ENCODE measurements around the gene HS6ST2. TPM values are rescaled to one million over a fixed set of nuclear protein-coding genes. Genes with fewer than 3 reads are reported as not detected.

The HS6ST2 gene
- total RNA-seq, 1 donor: not detected

DNA sequence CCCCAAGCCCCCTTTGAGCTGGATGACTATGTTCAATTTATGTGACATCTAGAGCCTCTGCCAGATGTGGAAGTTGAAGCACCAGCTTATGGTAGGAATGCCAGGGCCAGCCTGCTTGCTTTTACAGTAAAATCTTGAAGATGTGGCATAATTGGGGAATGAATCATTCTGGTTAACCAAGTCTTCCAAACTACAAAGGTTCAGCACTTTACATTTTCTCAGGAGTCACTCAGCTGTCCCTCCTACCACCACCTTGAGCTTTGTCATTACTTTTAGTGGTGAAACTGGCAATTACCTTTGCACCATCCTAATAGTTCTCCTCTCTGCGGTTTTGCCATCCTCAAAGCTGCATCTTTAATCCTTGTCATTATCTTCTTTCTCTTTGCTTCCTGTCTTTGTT is 172.2 kb downstream of the HS6ST2 start:
- no peak for TF ChIP-seq CTCF (IDR thresholded peaks at IDR 0.05; ENCODE audit: extremely low read depth, low read depth, low read length)
- no peak overlapping the region for H3K4me2 ChIP-seq (ENCODE audit: insufficient read depth, low read length)
- H3K4me3 ChIP-seq (ENCODE audit: insufficient read depth, low read length): no peak overlapping the region
- no peaks in the 10 kb centered on the region for H3K79me2 ChIP-seq (ENCODE audit: insufficient read depth, low read length)
- no peak overlapping the region for H2AFZ ChIP-seq (ENCODE audit: low read length)
- H3K27me3 ChIP-seq (ENCODE audit: insufficient read depth, low read length): peaks cover 3% of the 10 kb centered on the region
- no peaks in the 10 kb centered on the region for H4K20me1 ChIP-seq (ENCODE audit: insufficient read depth, low read length)
- no peak overlapping the region for H3K27ac ChIP-seq (ENCODE audit: low read depth, low read length)
- H3K4me1 ChIP-seq (ENCODE audit: insufficient read depth, low read length): no peaks in the 10 kb centered on the region
- DNase-seq (ENCODE audit: insufficient read length, low spot score, missing footprints): no peak
- H3K36me3 ChIP-seq (ENCODE audit: insufficient read depth, low read length): no peaks in the 10 kb centered on the region
- no peaks in the 10 kb centered on the region for H3K9me3 ChIP-seq (ENCODE audit: low read depth, low read length)

DNA sequence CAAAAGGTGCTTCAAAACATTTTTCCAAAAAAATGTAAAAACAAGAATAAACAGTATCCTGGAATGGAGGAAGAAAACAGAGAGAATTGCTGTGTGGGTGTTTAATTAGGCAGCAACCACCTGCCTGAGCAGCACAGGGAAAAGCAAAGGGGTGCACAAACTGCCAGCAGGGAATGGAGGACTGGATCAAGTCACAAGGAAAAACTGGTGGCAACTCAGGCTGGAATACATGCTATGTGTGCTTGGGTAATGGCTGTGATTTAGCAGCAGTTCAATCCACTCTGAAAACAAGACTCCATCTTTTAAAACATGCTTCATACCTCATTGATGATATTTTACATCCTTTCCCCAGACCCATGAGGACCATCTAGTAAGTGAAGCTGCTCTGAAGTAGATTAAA is 179.5 kb downstream of the HS6ST2 start:
- no peak overlapping the region for H3K27ac ChIP-seq (ENCODE audit: low read depth, low read length)
- H4K20me1 ChIP-seq (ENCODE audit: insufficient read depth, low read length): no peaks in the 10 kb centered on the region
- no peak for TF ChIP-seq CTCF (IDR thresholded peaks at IDR 0.05; ENCODE audit: extremely low read depth, low read depth, low read length)
- no peaks in the 10 kb centered on the region for H3K36me3 ChIP-seq (ENCODE audit: insufficient read depth, low read length)
- no peak overlapping the region for H2AFZ ChIP-seq (ENCODE audit: low read length)
- no peaks in the 10 kb centered on the region for H3K79me2 ChIP-seq (ENCODE audit: insufficient read depth, low read length)
- H3K9me3 ChIP-seq (ENCODE audit: low read depth, low read length): no peaks in the 10 kb centered on the region
- H3K27me3 ChIP-seq (ENCODE audit: insufficient read depth, low read length): peaks cover 10% of the 10 kb centered on the region
- DNase-seq (ENCODE audit: insufficient read length, low spot score, missing footprints): no peak
- H3K4me3 ChIP-seq (ENCODE audit: insufficient read depth, low read length): no peak overlapping the region
- no peaks in the 10 kb centered on the region for H3K4me1 ChIP-seq (ENCODE audit: insufficient read depth, low read length)
- H3K4me2 ChIP-seq (ENCODE audit: insufficient read depth, low read length): no peak overlapping the region

GRCh38 chrX:132776486-132777210 is 181.8 kb downstream of the HS6ST2 start:
- H3K9me3 ChIP-seq (ENCODE audit: low read depth, low read length): no peaks in the 10 kb centered on the region
- H3K4me2 ChIP-seq (ENCODE audit: insufficient read depth, low read length): no peak overlapping the region
- no peaks in the 10 kb centered on the region for H3K4me1 ChIP-seq (ENCODE audit: insufficient read depth, low read length)
- H3K27me3 ChIP-seq (ENCODE audit: insufficient read depth, low read length): peaks cover 7% of the 10 kb centered on the region
- no peaks in the 10 kb centered on the region for H3K79me2 ChIP-seq (ENCODE audit: insufficient read depth, low read length)
- no peak overlapping the region for H3K27ac ChIP-seq (ENCODE audit: low read depth, low read length)
- no peak for DNase-seq (ENCODE audit: insufficient read length, low spot score, missing footprints)
- no peak for TF ChIP-seq CTCF (IDR thresholded peaks at IDR 0.05; ENCODE audit: extremely low read depth, low read depth, low read length)
- H2AFZ ChIP-seq (ENCODE audit: low read length): no peak overlapping the region
- no peaks in the 10 kb centered on the region for H4K20me1 ChIP-seq (ENCODE audit: insufficient read depth, low read length)
- H3K36me3 ChIP-seq (ENCODE audit: insufficient read depth, low read length): no peaks in the 10 kb centered on the region
- H3K4me3 ChIP-seq (ENCODE audit: insufficient read depth, low read length): no peak overlapping the region

GRCh38 chrX:132775263-132775823 is 183.1 kb downstream of the HS6ST2 start:
- no peak for DNase-seq (ENCODE audit: insufficient read length, low spot score, missing footprints)
- no peak for TF ChIP-seq CTCF (IDR thresholded peaks at IDR 0.05; ENCODE audit: extremely low read depth, low read depth, low read length)
- Histone ChIP-seq H3K4me1 (ENCODE audit: insufficient read depth, low read length) (no peaks in the 10 kb centered on the region), H3K27ac (ENCODE audit: low read depth, low read length) (no peak overlapping the region), H3K79me2 (ENCODE audit: insufficient read depth, low read length) (no peaks in the 10 kb centered on the region), H2AFZ (ENCODE audit: low read length) (no peak overlapping the region), H3K9me3 (ENCODE audit: low read depth, low read length) (no peaks in the 10 kb centered on the region), H3K4me3 (ENCODE audit: insufficient read depth, low read length) (no peak overlapping the region), H3K36me3 (ENCODE audit: insufficient read depth, low read length) (no peaks in the 10 kb centered on the region), H3K4me2 (ENCODE audit: insufficient read depth, low read length) (no peak overlapping the region), H3K27me3 (ENCODE audit: insufficient read depth, low read length) (peaks cover 7% of the 10 kb centered on the region), H4K20me1 (ENCODE audit: insufficient read depth, low read length) (no peaks in the 10 kb centered on the region)
